HepG2 (cell line): ENCODE data around the gene EML2. TPM values are rescaled to one million over a fixed set of nuclear protein-coding genes. Genes with fewer than 3 reads are reported as not detected.
A peak's percentile ranks its signal among the peaks of the same experiment; 100 is the strongest.

Experiments
- ATAC-seq: fragments of 200-7000 bp; cut with Tn5 transposase; 3 replicates; pipeline ENCODE4 v1.9.1; 2020; ENCODE audit warnings: mild to moderate bottlenecking, moderate library complexity
- BruUV-seq: library from RNA; stranded (reverse); fragments of 400-500 nt; replicated peaks from 2 replicates; lab custom pipeline; 2021; lab: Mats Ljungman, UMichigan
- CTCF ChIA-PET: fragments of 300-600 bp; formaldehyde crosslinking; extraction: SDS; loops from one replicate; lab custom pipeline; 2021; ENCODE audit warnings: low total read pairs, inconsistent platforms, low intra/inter-chr PET ratio; lab: Yijun Ruan, JAX
- POLR2A ChIA-PET: fragments of 350-600 bp; sonication (Branson Sonifier 250); formaldehyde crosslinking; loops from one replicate; lab custom pipeline; 2020; ENCODE audit warnings: antibody characterized with exemption, inconsistent platforms; lab: Yijun Ruan, JAX
- DNase-seq: peaks from one replicate; pipeline ENCODE4 v3.0.0-alpha.2; 2015; ENCODE audit warnings: low spot score
- FAIRE-seq: peaks from 3 replicates; lab custom pipeline; 2011; peaks lifted over from hg19 to GRCh38; lab: Jason Lieb, UNC
- H2AFZ ChIP-seq: one replicate; pipeline ENCODE4 v1.6.1; 2011; ENCODE audit warnings: low read length, inconsistent platforms
- H3K27ac ChIP-seq: fragments of 300-600 bp; 3 replicates; pipeline ENCODE4 v1.8.0; 2011; ENCODE audit warnings: mixed run types, mild to moderate bottlenecking, mixed read lengths, low read length, inconsistent platforms; ENCODE audit not compliant: insufficient read depth; ENCODE audit errors: extremely low read length
- H3K27me3 ChIP-seq, 2 experiments: fragments of 200-600 bp in 1 of 2; 2 replicates in 1 of 2; 3 replicates in 1 of 2; pipeline versions ENCODE4 v1.6.0 to v1.8.0; 2011; ENCODE audit warnings: low read length in 2 of 2, mild to moderate bottlenecking in 2 of 2, moderate library complexity in 2 of 2, inconsistent platforms in 1 of 2; ENCODE audit not compliant: insufficient read depth in 2 of 2, control insufficient read depth in 1 of 2
- H3K36me3 ChIP-seq, 2 experiments: fragments of 200-600 bp in 1 of 2; replicated peaks in 1 of 2; 2 replicates in 1 of 2; 3 replicates in 1 of 2; pipeline versions ENCODE4 v1.5.1 to v1.8.0; 2011; ENCODE audit warnings: low read length in 2 of 2, inconsistent platforms in 1 of 2; ENCODE audit not compliant: insufficient read depth in 2 of 2, control insufficient read depth in 1 of 2
- H3K4me1 ChIP-seq: 2 replicates; pipeline ENCODE4 v1.5.1; 2012; ENCODE audit warnings: low read length, inconsistent platforms; ENCODE audit not compliant: insufficient read depth
- H3K4me2 ChIP-seq: 2 replicates; pipeline ENCODE4 v1.6.0; 2011; ENCODE audit warnings: low read depth, low read length, inconsistent platforms
- H3K4me3 ChIP-seq, 3 experiments: fragments of 200-600 bp in 1 of 3; sonication (generic), shearing (Covaris generic) in 1 of 3; replicated peaks in 1 of 3; 2 replicates each; pipeline ENCODE4 v1.5.1; 2011 to 2016; ENCODE audit warnings: low read length in 3 of 3, inconsistent platforms in 2 of 3, low read depth in 2 of 3, mild to moderate bottlenecking in 2 of 3, control low read depth in 1 of 3, mixed read lengths in 1 of 3; ENCODE audit not compliant: insufficient read depth in 1 of 3
- H3K79me2 ChIP-seq: one replicate; pipeline ENCODE4 v1.6.1; 2011; ENCODE audit warnings: low read length, inconsistent platforms; ENCODE audit not compliant: insufficient read depth
- H3K9ac ChIP-seq: 2 replicates; pipeline ENCODE4 v1.6.0; 2011; ENCODE audit warnings: mild to moderate bottlenecking, low read depth, low read length, inconsistent platforms; ENCODE audit not compliant: insufficient read depth
- H3K9me3 ChIP-seq: 2 replicates; pipeline ENCODE4 v1.5.1; 2012; ENCODE audit warnings: mild to moderate bottlenecking, low read length
- H4K20me1 ChIP-seq: 2 replicates; pipeline ENCODE4 v1.6.0; 2011; ENCODE audit warnings: inconsistent platforms, mild to moderate bottlenecking, low read length, moderate library complexity; ENCODE audit not compliant: insufficient read depth
- REST ChIP-seq, 2 experiments: IDR thresholded peaks; 2 replicates each; pipeline ENCODE4 v1.6.1; 2011 to 2012; ENCODE audit warnings: low read length in 2 of 2, borderline replicate concordance in 1 of 2, low read depth in 1 of 2, mild to moderate bottlenecking in 1 of 2, moderate library complexity in 1 of 2
- ZNF24 ChIP-seq: fragments of 450-650 bp; IDR thresholded peaks from 2 replicates; pipeline ENCODE4 v1.6.1; 2017; ENCODE audit warnings: antibody characterized with exemption, mild to moderate bottlenecking
- ZNF766 ChIP-seq: sonication (generic); formaldehyde crosslinking; IDR thresholded peaks from 2 replicates; pipeline ENCODE4 v1.5.0; 2020; ENCODE audit warnings: missing genetic modification reagents, borderline replicate concordance
- ZNF790 ChIP-seq: sonication (generic); formaldehyde crosslinking; IDR thresholded peaks from 2 replicates; pipeline ENCODE4 v1.8.0; 2022; ENCODE audit warnings: missing genetic modification reagents, mild to moderate bottlenecking, borderline replicate concordance
- WGBS: methylation state at CpG from one replicate; pipeline ENCODE4 v1.1.6; 2017; ENCODE audit warnings: low lambda C conversion rate; 5-methylcytosine and 5-hydroxymethylcytosine counted together
- in situ Hi-C: cut with HindIII; loops from 2 replicates; pipeline ENCODE4 v1.10.0; 2017; ENCODE audit warnings: low pct_unique_long_range_greater_than_20kb; ENCODE audit not compliant: extremely low pct_ligation_motif_present
- intact Hi-C: fragments of 100-400 bp; cut with micrococcal nuclease; formaldehyde crosslinking; loops from one replicate; pipeline ENCODE4 v1.10.0; 2022; ENCODE audit not compliant: unreplicated experiment
- polyA plus RNA-seq, 8 experiments: library from polyadenylated mRNA; depleted of rRNA in 3 of 8; stranded (reverse) in 7 of 8; unstranded in 1 of 8; fragments of >200 nt; fragmentation: Illumina TruSeq in 4 of 8; extraction: Trizol in 4 of 8; gene quantifications; 2 replicates each; pipeline versions ENCODE4 v1.2.1 to v1.2.3, GENCODE V29; 2011 to 2016; ENCODE audit warnings: low read depth in 4 of 8, missing spikeins in 1 of 8, mixed read lengths in 1 of 8; ENCODE audit not compliant: insufficient read depth in 1 of 8
- total RNA-seq, 5 experiments: library from RNA; depleted of rRNA; stranded (reverse); fragments of >200 nt; fragmentation: Illumina TruSeq; extraction: Trizol; gene quantifications; 2 replicates each; pipeline ENCODE4 v1.2.3, GENCODE V29; 2016; ENCODE audit warnings: low read depth in 1 of 5

The EML2 gene
- total and polyA plus RNA-seq, 2 of the 13 experiments (the other 11 are each of a cell fraction or from before 2014, with no cell fraction given) = 7.3 to 12.9 TPM

GRCh38 chr19:45646345-45646698 lies 7.1 kb upstream of the EML2 start:
- ATAC-seq = no peak
- H3K4me3 ChIP-seq = no peak overlapping the region
- DNase-seq = no peak
- no peaks in the 10 kb centered on the region for H3K79me2 ChIP-seq
- in situ Hi-C loops = no loop called here
- H3K9me3 ChIP-seq = no peaks in the 10 kb centered on the region
- no peak overlapping the region for H3K9ac ChIP-seq
- BruUV-seq = no TSS peak
- 25% methylated on average over 8 of the region's 9 CpGs for WGBS
- intact Hi-C loops = loop anchor here (1.0 kb wide), 1 partner anchor 56 kb away; no protein-coding TSS in a partner anchor
- H3K27ac ChIP-seq = no peak overlapping the region
- H4K20me1 ChIP-seq = no peaks in the 10 kb centered on the region
- ChIA-PET CTCF (no interaction called here), POLR2A (no interaction called here)
- peak overlapping the region; percentile 56 for H3K4me2 ChIP-seq
- peaks cover 0 to 11% of the 10 kb centered on the region in 2 experiments; a peak in 2 of 5 replicates for H3K27me3 ChIP-seq
- H2AFZ ChIP-seq = no peak overlapping the region
- H3K36me3 ChIP-seq = no peaks in the 10 kb centered on the region
- TF ChIP-seq REST (IDR thresholded peaks at IDR 0.05; ENCODE audit: borderline replicate concordance in 1 of 2, low read depth in 1 of 2, low read length in 2 of 2) (peak in 1 of 2 experiments; percentile 73; a peak in 2 of 4 replicates), ZNF766 (CRISPR knock-in tag) (no peak), ZNF790 (no peak), ZNF24 (peak; percentile 35; the same call in 1 of the 2 replicates)
- peaks cover 40% of the 10 kb centered on the region for H3K4me1 ChIP-seq
- FAIRE-seq = no peak
